Measurements from ENCODE around the gene SLX4IP.

SLX4IP gene

GRCh38 chr20:10670501-10671220 lies 235.6 kb downstream of the SLX4IP start:
- DNase-seq: no peak

- DNase-seq: no peak
These were observed 236.3 kb downstream of the SLX4IP start for GRCh38 chr20:10671221-10671918.

- peak; percentile 62 for DNase-seq
These were observed 237.0 kb downstream of the SLX4IP start for GRCh38 chr20:10671919-10672623.

DNA sequence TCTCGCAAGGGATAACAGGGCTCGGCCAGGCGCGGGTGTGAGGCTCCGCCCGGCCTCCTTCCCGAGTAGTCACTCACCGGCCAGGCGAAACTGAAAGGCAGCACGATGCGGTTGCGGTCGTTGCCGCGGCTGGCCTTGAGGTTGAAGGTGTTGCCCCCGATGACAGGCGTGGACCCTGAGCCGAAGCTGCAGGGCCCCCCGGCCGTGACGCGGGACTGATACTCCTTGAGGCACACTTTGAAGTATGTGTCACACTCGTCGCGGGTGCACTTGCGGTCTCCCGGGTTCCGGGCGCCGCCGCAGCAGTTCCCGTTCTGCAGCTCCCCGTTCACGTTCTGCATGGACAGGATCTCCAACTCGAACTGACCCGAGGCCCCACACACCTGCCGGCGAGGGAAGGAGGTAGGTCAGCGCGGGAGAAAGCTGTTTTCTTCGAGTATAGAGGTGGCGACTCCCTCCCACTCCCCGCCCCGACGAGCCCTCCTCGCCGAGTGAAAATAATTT lies 237.6 kb downstream of the SLX4IP start:
- DNase-seq: no peak

GRCh38 chr20:10673176-10673841 lies 238.2 kb downstream of the SLX4IP start:
- no peak for DNase-seq

DNA sequence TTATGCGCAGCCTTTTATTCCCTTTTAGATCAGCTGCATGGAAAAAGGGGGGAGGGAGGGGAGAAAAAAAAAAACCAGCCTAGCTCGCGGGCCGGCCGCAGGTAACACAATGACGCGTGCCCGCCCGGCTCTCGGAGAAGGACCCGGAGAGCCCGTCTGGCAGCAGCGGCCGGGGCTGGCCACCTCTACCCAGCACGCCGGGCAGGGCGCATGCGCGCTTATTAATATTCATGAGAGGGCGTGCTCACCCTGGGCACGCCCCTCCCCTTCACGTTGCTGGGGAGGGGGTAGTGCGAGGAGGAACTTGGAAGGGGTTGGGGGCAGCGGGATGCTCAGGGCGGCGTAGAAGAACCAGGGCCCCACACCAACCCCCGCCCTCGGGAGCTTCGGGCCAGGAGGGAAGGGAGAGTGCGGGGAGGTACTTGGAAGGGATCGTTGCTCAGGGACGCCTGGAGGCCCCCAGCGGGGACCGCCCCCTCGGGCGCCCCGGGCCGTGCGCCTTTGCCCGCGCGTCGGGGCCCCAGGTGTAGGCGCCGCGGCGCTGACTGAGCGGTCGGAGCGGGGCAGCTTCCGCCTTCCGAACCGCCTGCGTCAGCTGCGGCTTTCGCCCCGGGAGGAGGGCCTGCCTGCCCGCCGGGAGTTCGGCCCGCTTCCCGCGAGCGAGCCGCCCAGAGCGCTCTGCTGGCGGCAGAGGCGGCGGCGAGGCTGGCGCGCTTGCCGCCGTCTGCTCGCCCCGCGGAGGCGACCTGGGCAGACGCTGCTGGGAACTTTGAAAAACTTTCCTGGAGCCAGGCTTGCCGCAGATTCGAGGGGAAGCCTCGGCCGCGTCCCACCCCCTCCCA lies 239.0 kb downstream of the SLX4IP start, which contains the start of gene JAG1:
Gene JAG1, minus strand, starts transcription at position 158 of the 842 bp plus-strand sequence. CDS start 469 bp downstream, outside the sequence.
- peak; percentile 67 for DNase-seq

DNA sequence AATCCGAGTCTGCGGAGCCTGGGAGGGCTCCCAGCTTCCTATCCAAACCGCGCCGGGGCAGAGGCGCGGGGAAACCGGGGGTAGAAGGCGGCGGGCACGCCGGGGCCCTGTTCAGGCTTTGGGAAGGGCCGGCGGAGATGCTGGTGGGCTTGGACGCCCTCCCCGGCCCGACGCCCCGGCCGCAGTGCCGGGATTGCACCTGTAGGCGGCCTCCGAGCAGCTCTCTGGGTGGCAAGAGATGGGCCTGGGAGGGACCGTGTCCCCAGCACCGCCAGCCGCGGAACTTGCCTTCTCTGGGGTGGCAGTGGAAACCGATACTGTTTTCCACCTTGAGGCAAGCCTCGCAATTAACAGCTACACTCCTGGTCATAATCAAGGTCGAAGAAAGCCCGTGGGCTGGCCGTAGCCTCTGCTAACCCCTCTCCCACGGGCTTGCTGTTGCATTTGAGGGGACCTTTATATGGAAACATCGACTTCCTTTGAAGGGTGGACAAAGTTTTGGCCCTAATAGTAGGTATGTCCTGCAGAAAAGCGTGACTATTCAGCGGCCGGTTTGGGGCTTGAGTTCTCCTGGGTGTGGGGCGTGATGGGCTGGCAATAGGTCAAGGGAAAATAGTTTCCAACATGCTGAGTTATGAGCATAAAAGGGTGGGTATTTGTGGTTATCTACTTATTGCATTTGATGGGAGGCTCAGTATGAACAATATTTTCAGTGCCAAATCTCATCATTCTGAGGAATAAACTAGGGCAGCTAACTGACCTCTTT lies 239.8 kb downstream of the SLX4IP start:
- peak; percentile 49 for DNase-seq

DNA sequence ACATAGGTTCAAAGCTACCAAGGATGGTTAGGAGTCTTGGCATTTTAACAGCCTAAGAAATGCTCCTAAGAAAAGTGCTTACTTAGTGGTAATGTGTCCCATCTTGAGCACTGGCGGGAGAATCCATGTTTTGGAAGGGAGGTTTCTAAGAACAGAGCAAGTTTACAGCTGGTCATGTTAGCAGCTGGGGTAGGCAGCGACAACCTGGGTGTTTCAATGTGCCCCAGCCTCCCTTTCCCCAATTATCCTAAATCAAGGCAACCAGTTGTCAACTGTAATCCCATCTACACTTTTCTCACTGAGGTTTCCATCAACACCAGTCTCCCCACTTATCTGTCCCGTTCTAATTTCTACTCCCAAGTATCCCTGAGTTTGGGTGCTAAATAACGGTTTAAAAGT lies 240.3 kb downstream of the SLX4IP start:
- no peak for DNase-seq

- no peak for DNase-seq
These were observed 241.4 kb downstream of the SLX4IP start for GRCh38 chr20:10676518-10676917.
